NB4 (cell line): ENCODE data around the gene RUVBL2.

Experiments
- DNase-seq: peaks from one replicate; pipeline ENCODE4 v3.0.0; 2010; ENCODE audit warnings: low read depth
- H3K4me3 ChIP-seq: one replicate; pipeline ENCODE4 v1.5.1; 2011; ENCODE audit warnings: mild to moderate bottlenecking, low read depth, low read length, moderate library complexity
- MYC ChIP-seq: IDR thresholded peaks from 2 replicates; pipeline ENCODE4 v1.6.1; 2011; ENCODE audit warnings: low read depth, low read length
- POLR2A ChIP-seq: IDR thresholded peaks from 2 replicates; pipeline ENCODE4 v1.6.1; 2011; ENCODE audit warnings: mild to moderate bottlenecking; ENCODE audit not compliant: insufficient read length; ENCODE audit errors: extremely low read depth
- TF ChIP-seq, protein P1 (sequence below): IDR thresholded peaks from 2 replicates; pipeline ENCODE4 v1.6.1; 2011; ENCODE audit warnings: low read depth, low read length
- TF ChIP-seq, protein P2 (sequence below): IDR thresholded peaks from one replicate; pipeline ENCODE4 v1.5.1; 2012; ENCODE audit warnings: low read depth, low read length

RUVBL2 gene

DNA sequence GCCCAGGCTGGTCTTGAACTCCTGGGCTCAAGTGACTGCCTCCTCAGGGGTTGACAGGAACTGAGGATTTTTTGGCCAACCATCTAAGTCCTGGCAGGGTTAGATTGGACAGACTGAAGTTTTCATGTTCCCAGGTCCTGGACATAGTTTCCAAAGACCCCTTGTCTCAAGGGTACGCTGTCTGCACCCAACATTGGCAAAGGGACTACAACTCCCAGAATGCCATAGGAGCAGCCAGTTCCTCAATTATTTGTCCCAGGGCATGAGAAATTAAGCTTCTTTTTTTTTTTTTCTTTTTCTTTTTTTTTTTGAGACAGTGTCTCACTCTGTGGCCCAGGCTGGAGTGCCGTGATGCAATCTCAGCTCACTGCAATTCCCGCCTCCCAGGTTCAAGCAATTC lies 7.5 kb upstream of the RUVBL2 start:
- TF ChIP-seq, protein P1, sequence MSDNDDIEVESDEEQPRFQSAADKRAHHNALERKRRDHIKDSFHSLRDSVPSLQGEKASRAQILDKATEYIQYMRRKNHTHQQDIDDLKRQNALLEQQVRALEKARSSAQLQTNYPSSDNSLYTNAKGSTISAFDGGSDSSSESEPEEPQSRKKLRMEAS: no peak
- TF ChIP-seq MYC (no peak), POLR2A (no peak)
- TF ChIP-seq, protein P2, sequence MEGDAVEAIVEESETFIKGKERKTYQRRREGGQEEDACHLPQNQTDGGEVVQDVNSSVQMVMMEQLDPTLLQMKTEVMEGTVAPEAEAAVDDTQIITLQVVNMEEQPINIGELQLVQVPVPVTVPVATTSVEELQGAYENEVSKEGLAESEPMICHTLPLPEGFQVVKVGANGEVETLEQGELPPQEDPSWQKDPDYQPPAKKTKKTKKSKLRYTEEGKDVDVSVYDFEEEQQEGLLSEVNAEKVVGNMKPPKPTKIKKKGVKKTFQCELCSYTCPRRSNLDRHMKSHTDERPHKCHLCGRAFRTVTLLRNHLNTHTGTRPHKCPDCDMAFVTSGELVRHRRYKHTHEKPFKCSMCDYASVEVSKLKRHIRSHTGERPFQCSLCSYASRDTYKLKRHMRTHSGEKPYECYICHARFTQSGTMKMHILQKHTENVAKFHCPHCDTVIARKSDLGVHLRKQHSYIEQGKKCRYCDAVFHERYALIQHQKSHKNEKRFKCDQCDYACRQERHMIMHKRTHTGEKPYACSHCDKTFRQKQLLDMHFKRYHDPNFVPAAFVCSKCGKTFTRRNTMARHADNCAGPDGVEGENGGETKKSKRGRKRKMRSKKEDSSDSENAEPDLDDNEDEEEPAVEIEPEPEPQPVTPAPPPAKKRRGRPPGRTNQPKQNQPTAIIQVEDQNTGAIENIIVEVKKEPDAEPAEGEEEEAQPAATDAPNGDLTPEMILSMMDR: no peak
- no peak overlapping the region for H3K4me3 ChIP-seq
- DNase-seq: no peak

DNA sequence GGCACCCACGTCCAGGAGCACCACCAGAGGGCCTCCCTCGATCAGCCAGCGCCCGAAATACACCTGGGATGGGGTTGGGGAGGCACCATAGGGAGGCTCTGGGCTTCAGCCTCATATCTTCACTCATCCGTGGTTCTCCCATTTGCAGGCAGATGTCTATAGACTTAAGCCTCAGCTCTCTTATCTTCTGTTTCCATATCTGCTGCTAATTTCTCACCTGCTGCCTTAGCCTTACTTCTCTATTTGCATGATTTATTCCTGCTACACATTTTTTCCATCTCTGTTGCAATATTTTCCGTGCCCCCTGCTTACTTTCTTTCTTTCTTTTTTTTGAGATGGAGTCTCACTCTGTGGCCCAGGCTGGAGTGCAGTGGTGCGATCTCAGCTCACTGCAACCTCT lies 6.4 kb upstream of the RUVBL2 start:
- H3K4me3 ChIP-seq: no peak overlapping the region
- TF ChIP-seq MYC: no peak
- no peak for DNase-seq

DNA sequence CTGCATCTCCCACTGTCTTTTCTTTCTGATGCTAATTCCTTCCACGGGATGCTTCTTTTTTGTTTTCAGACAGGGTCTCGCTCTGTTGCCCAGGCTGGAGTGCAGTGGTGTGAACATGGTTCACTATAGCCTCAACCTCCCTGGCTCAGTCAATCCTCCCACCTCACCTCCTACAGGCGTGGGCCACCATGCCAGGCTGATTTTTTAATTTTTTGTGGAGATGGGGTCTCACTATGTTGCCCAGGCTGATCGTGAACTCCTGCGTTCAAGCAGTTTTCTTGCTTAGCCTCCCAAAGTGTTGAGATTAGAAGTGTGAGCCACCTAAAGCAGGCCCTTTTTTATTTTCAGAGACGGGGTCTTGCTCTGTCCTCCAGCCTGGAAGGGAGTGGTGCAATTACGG lies 5.4 kb upstream of the RUVBL2 start:
- H3K4me3 ChIP-seq: no peak overlapping the region
- TF ChIP-seq MYC: no peak
- TF ChIP-seq, protein P2: no peak
- TF ChIP-seq, protein P1: no peak
- no peak for TF ChIP-seq POLR2A
- no peak for DNase-seq

DNA sequence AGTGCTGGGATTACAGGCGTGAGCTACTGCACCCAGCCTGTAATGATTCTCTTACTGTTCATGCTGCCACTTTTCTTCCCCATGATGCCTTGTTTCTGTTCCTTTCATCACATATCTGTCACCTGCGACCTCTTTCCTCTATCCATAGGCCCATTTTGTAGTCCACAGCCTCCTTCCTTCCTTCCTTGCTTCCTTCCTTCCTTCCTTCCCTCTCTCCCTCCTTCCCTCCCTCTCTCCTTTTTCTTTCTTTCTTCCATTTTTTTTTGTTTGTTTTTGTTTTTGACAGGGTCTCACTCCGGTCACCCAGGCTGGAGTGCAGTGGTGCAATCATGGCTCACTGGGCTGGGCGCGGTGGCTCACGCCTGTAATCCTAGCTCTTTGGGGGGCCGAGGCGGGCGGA lies 4.8 kb upstream of the RUVBL2 start:
- H3K4me3 ChIP-seq: no peak overlapping the region
- TF ChIP-seq, protein P2: no peak
- TF ChIP-seq, protein P1: no peak
- TF ChIP-seq POLR2A: no peak
- TF ChIP-seq MYC: no peak
- no peak for DNase-seq

DNA sequence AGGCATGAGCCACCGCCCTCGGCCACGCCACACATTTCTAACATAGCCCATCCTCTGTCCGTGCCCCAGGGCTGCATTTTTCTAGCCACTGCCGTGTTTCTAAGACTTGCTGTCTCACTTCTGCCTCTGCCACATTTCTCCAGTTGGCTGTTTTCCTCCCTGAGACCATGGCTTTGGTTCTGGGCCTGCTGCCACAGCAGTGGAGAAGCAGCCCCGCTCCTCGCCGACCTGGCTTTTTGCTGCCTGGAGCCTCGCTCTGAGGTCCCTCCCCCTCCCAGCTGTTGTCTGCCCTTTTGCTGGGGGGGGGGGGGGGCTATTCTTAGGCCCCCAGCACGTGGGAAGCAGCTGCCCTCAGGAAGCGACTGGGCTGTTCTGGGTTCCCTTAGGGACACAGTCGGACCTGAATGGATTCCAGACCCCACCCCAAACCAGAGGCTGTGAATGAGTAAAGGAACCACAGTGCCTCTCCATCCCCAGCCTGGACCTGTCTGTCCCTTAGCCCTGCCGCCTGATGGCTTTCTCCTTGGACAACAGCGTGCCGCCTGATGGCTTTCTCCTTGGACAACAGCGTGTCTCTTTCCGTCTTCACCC lies 3.9 kb upstream of the RUVBL2 start:
- TF ChIP-seq POLR2A: no peak
- TF ChIP-seq, protein P1: no peak
- TF ChIP-seq, protein P2: no peak
- no peak for TF ChIP-seq MYC
- no peak for DNase-seq
- H3K4me3 ChIP-seq: no peak overlapping the region

DNA sequence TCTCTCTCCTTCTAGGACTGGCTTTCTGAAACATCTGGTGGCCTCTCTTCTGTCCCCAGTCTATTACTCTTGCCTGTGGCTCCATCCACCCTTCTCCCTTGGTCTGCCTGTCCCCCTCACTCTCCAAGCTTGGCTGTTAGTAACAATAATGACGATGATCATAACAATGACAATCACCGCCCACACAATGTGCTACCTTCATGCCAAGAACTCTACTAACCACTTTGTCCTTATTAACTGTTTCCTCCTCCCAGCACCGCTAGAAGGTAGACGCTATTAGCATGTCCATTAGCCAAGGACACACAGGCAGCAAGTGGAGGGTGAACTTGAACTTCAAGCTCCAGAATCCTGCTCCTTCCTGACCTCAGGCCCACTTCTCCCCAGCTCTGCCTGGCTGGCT lies 3.3 kb upstream of the RUVBL2 start:
- TF ChIP-seq, protein P2: no peak
- TF ChIP-seq MYC (no peak), POLR2A (no peak)
- TF ChIP-seq, protein P1: no peak
- DNase-seq: no peak
- no peak overlapping the region for H3K4me3 ChIP-seq
